Mucosa of rectum (tissue), 2 donors: ENCODE measurements around the gene INTS1.
A peak's percentile ranks its signal among the peaks of the same experiment; 100 is the strongest.
"Not testable (repeated sequence)": the region's sequence is repeated elsewhere in the genome, so short reads cannot be mapped to it uniquely, and the experiment has no call there.

ENCODE experiments used
- H3K27ac ChIP-seq, 2 donors: one replicate each; pipeline ENCODE4 v1.7.0; 2013; ENCODE audit warnings: inconsistent platforms in 2 of 2, low read depth in 2 of 2, low read length in 2 of 2
- H3K27me3 ChIP-seq, 2 donors: one replicate each; pipeline ENCODE4 v1.7.0; 2013; ENCODE audit warnings: low read length in 2 of 2; ENCODE audit not compliant: control insufficient read depth in 2 of 2, insufficient read depth in 2 of 2
- H3K36me3 ChIP-seq, 2 donors: one replicate each; pipeline ENCODE4 v1.7.0; 2013; ENCODE audit warnings: low read length in 2 of 2; ENCODE audit not compliant: control insufficient read depth in 2 of 2, insufficient read depth in 2 of 2
- H3K4me1 ChIP-seq, 2 donors: one replicate each; pipeline ENCODE4 v1.7.0; 2013; ENCODE audit warnings: low read length in 2 of 2, mild to moderate bottlenecking in 1 of 2; ENCODE audit not compliant: control insufficient read depth in 2 of 2, insufficient read depth in 2 of 2
- H3K4me3 ChIP-seq, 2 donors: one replicate each; pipeline ENCODE4 v1.7.0; 2013; ENCODE audit warnings: low read length in 2 of 2
- H3K9ac ChIP-seq, 2 donors: one replicate each; pipeline ENCODE4 v1.7.0; 2013; ENCODE audit warnings: low read length in 2 of 2, low read depth in 1 of 2, mild to moderate bottlenecking in 1 of 2
- H3K9me3 ChIP-seq, 2 donors: one replicate each; pipeline ENCODE4 v1.7.0; 2013; ENCODE audit warnings: low read length in 2 of 2; ENCODE audit not compliant: control insufficient read depth in 2 of 2
- donor health status: healthy.
- donor health status: Normal muscosa, but diverticular disease.

Gene INTS1

GRCh38 chr7:1516586-1517251, 12.5 kb upstream of the INTS1 start:
- no peak overlapping the region for H3K9ac ChIP-seq
- peaks cover 2 to 6% of the 10 kb centered on the region in 2 donors for H3K4me1 ChIP-seq
- H3K4me3 ChIP-seq, result no peak overlapping the region
- peaks cover 0 to 3% of the 10 kb centered on the region in 2 donors for H3K27me3 ChIP-seq
- H3K9me3 ChIP-seq, result no peaks in the 10 kb centered on the region
- H3K36me3 ChIP-seq, result no peaks in the 10 kb centered on the region
- no peak overlapping the region for H3K27ac ChIP-seq

DNA sequence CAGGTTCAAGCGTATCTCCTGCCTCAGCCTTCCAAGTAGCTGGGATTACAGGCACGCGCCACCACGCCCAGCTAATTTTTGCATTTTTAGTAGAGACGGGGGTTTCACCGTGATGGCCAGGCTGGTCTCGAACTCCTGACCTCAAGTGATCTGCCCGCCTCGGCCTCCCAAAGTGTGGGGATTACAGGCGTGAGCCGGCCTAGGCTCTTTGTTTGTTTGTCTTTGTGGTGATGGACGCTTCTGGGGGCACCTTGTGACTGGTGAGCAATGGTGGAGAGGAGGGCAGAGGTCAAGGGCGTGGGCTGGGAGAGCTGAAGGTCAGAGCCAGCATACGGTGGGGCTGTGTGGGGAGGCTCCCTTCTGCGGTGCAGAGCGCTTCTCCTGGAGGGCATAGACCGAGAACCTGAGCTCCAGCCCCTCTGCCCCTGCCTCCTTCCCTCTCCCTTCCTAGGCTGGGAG, 11.3 kb upstream of the INTS1 start:
- not testable (repeated sequence) for H3K4me3 ChIP-seq, H3K27me3 ChIP-seq, H3K9me3 ChIP-seq, H3K9ac ChIP-seq, H3K27ac ChIP-seq, H3K4me1 ChIP-seq, H3K36me3 ChIP-seq

- Histone ChIP-seq H3K4me1 (peaks cover 2 to 6% of the 10 kb centered on the region in 2 donors), H3K36me3 (no peaks in the 10 kb centered on the region), H3K27me3 (peaks cover 0 to 3% of the 10 kb centered on the region in 2 donors), H3K9ac (no peak overlapping the region), H3K9me3 (no peaks in the 10 kb centered on the region), H3K4me3 (no peak overlapping the region), H3K27ac (no peak overlapping the region)
These were observed 10.8 kb upstream of the INTS1 start for GRCh38 chr7:1514995-1515401.

GRCh38 chr7:1514407-1514806, 10.2 kb upstream of the INTS1 start:
- Histone ChIP-seq H3K9ac (no peak overlapping the region), H3K4me3 (no peak overlapping the region), H3K4me1 (peaks cover 2 to 6% of the 10 kb centered on the region in 2 donors), H3K9me3 (no peaks in the 10 kb centered on the region), H3K36me3 (no peaks in the 10 kb centered on the region), H3K27me3 (peaks cover 0 to 3% of the 10 kb centered on the region in 2 donors), H3K27ac (no peak overlapping the region)

DNA sequence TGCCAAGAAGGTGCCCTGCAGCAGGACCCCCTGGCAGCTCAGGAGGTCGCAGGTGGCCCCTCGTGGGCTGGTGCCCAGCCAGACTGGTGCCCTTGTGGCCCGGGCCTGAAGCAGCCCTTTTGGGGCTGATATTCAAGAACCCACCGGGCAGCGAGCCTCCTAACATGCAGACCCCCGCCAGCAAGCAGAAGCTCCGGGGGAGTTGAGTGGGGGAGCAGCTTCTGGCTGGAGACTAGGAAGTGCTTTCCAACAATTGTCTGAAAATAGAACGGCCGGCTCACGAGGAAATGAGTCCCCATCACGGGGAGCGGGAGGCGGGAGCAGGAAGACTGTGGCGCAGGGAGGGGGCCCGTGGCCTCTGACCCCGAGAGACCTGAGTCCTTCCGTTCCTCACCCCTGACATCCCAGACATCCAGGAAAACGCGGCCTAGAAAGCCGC, 9.5 kb upstream of the INTS1 start:
- peak overlapping the region; percentile 38 to 62 for H3K27ac ChIP-seq
- peaks cover 2 to 6% of the 10 kb centered on the region in 2 donors for H3K4me1 ChIP-seq
- no peaks in the 10 kb centered on the region for H3K9me3 ChIP-seq
- peaks cover 0 to 3% of the 10 kb centered on the region in 2 donors for H3K27me3 ChIP-seq
- H3K9ac ChIP-seq, result no peak overlapping the region
- no peaks in the 10 kb centered on the region for H3K36me3 ChIP-seq
- H3K4me3 ChIP-seq, result no peak overlapping the region

DNA sequence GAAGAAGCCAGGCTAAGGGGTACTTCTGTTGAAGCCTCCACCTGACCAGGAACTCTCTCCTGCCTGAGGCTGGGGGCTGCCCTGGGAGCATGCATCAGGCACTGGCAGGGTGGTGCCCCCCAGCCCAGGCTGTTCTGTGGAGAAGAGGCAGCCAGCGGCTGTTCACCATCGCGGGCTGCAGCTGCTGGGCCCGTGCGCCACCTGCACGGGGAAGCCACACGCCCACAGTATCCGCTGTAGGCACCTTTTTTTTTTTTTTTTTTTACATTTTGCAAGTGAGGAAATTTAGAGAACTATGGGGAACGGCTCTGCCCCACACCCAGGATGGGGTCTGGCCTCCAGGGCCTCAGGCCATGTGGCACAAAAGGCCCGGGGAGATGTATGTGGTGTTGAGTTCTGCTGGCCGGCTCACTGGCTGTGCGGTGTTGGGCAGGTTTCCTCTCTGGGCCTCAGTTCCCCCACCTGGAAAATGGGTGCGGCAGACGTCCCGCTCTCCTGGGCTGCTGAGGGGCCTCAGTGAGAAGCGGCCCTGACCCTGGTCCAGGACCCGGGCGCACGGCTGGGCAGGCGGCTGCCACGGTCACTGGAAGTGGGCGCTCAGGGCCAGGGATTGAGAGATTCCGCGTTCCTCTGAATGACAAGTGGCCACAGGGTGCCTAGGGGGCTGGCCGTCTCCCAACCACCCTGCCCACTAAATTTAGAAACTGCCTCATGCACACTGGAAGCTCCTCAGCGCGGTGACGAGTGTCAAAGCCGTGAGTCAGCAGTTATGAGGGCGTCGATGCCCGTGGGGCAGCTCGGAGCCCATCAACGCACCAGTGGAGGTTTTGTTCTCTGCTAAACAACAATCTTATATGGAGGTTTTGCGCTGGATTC, 8.8 kb upstream of the INTS1 start:
- peaks cover 0 to under 1% of the 10 kb centered on the region in 2 donors for H3K27me3 ChIP-seq
- H3K9ac ChIP-seq, result no peak overlapping the region
- peaks cover 2 to 6% of the 10 kb centered on the region in 2 donors for H3K4me1 ChIP-seq
- H3K9me3 ChIP-seq, result no peaks in the 10 kb centered on the region
- peak overlapping the region; percentile 38 to 62 for H3K27ac ChIP-seq
- H3K36me3 ChIP-seq, result no peaks in the 10 kb centered on the region
- no peak overlapping the region for H3K4me3 ChIP-seq

DNA sequence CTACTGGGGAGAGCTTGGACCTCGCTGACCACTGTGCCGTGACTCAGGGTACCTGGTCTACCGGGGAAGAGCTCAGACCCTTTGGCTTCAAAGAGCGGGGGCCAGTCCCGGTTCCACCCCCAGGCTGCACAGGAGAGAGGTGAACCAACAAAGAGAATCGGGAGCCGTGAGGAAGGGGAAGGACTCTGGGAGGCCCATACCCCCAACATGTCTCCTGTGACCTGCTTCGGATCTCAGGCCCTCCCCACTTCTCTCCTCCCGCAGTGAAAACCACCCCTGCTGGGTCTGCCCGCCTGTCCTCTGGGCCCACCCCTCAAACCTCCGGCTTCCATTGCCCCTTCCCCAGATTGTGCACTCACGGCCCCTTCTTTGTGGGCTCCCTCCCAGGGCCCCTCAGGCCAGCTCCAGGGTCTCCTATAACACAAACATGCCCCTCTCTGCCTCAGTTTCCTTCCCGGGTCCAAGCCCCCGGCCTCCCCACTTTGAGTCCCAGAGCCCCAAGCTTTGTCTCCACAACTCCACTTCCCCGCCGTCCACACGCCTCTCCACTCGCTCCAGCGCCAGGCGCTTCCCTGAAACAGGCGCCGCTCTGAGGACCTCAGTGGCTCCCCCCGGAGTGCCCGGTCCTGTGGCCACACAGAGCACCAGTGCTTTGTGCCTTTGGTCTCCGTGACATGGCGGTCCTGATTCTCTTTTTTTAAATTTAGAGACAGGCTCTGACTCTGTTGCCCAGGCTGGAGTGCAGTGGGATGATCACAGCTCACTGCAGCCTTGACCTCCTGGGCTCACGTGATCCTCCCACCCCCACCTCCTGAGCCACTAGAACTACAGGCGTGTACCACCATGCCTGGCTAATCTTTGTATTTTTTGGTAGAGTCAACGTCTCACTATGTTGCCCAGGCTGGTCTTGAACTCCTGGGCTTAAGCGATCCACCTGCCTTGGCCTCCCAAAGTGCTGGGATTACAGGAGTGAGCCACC, 7.5 kb upstream of the INTS1 start:
- H3K4me3 ChIP-seq, result no peak overlapping the region
- no peaks in the 10 kb centered on the region for H3K27me3 ChIP-seq
- H3K9ac ChIP-seq, result no peak overlapping the region
- H3K36me3 ChIP-seq, result no peaks in the 10 kb centered on the region
- H3K4me1 ChIP-seq, result peaks cover 2 to 9% of the 10 kb centered on the region in 2 donors
- no peaks in the 10 kb centered on the region for H3K9me3 ChIP-seq
- H3K27ac ChIP-seq, result no peak overlapping the region

GRCh38 chr7:1510780-1511154, 6.6 kb upstream of the INTS1 start:
- H3K4me1 ChIP-seq, result peaks cover 3 to 13% of the 10 kb centered on the region in 2 donors
- H3K4me3 ChIP-seq, result no peak overlapping the region
- no peak overlapping the region for H3K27ac ChIP-seq

DNA sequence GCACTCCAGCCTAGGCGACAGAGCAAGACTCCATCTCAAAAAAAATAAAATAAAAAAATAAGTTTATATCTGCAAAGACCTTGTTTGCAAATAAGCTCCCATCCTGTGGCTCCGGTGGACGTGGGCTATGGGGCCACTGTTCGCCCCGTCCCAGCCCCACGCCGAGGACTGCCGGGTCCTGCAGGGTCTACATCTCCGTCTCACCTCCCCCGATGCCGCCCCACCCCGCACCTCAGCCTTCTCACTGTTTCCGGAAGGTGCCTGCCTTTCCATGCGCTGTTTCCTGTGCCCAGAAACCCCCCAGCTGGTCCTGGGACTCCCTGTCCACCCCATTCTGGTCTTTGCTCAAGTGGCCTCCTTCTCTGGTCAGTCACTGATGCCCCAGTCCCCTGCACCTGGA, 5.0 kb upstream of the INTS1 start:
- H3K27ac ChIP-seq, result no peak overlapping the region
- no peaks in the 10 kb centered on the region for H3K27me3 ChIP-seq
- H3K4me3 ChIP-seq, result no peak overlapping the region
- H3K36me3 ChIP-seq, result no peaks in the 10 kb centered on the region
- peaks cover 5 to 13% of the 10 kb centered on the region in 2 donors for H3K4me1 ChIP-seq
- H3K9ac ChIP-seq, result no peak overlapping the region
- no peaks in the 10 kb centered on the region for H3K9me3 ChIP-seq

More at GRCh38 chr7:1510780-1511154, 6.6 kb upstream of the INTS1 start:
- H3K27me3 ChIP-seq, result no peaks in the 10 kb centered on the region
- H3K9me3 ChIP-seq, result no peaks in the 10 kb centered on the region
- H3K36me3 ChIP-seq, result no peaks in the 10 kb centered on the region
- no peak overlapping the region for H3K9ac ChIP-seq
